Amniotic epithelial cell (primary cell): ENCODE data around the gene TYW3.

Source experiments
- DNase-seq: peaks from one replicate; pipeline ENCODE4 v3.0.0-alpha.2; 2010; ENCODE audit warnings: low read depth

Gene TYW3

GRCh38 chr1:74732960-74733603 lies at the start of gene TYW3, which contains the start of gene CRYZ:
Gene TYW3 (plus strand): TSS chr1:74733152. CDS start chr1:74733245, 93 bp downstream.
Gene CRYZ (minus strand): TSS chr1:74733050. CDS start chr1:74724821, 8,229 bp downstream.
- peak; percentile 91 for DNase-seq

DNA sequence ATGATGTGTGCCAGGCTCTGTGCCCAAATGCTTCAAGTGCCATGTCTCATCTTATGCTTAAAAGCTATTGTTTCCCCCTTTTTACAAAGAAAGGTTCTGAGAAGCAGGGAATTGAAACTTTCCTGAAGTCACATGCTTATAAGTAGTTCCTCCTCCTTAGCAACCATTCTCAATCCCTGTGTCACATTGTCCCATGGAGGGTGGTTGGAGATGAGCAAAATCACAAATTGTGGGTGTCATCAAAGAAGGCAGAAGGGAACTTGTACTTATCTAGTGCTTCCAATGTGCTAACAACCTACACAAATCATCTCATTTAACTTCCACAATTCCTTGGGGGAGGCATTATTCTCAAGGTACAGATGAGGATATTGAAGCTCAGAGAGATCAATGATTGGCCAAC lies 49.3 kb upstream of the TYW3 start:
- no peak for DNase-seq

DNA sequence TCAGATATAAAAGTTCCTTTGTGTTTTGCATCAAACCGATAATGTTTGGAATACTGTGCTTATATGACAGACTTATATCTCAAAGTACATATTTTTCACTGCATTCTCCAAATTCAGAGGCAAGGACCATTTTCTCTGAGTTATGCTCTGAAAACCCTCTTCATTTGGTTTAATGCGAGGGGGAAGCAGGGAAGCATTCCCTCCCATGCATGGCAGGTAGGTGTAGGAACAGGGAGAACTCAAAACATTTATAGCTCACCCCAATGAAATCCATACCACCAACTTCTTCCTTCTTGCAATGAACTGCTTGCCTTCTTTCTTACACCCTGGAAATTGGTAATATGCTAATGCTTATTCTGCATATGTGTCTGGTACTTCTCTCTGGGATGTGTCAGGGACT lies 48.7 kb upstream of the TYW3 start:
- no peak for DNase-seq

GRCh38 chr1:74686928-74687327 lies 46.0 kb upstream of the TYW3 start:
- DNase-seq: no peak

DNA sequence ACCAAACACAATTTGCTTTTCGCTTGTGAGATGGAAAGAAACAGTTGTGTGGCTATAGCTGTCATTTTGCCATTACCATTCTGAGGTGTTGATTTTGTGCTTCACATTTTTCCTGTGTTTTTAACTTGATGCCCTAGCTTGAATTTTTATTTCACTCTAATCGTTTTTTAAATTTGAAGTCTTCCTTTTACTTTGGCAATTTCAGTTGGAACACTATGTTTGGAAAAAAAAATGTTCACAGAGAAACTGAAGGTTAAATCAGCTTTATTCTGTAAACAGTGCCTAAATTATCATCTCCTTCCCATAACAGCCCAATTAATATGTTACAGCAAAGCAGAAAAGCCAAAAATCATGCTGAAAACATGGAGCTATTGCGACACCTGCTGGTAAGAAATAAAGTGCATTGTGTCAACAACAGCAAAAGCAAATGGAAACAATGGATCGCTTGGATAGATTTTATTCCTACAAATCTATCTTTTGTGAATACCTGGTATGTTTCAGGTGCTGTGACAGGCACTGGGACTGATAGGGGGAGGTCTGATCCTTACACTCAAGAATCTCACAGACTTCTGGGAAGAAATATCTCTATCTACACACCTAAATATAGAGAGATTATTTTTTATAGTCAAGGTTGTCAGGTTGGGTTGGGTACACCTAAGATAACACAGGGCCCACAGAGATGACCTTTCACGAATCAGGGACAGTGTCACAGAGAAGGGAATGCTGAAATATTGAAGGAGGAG lies 43.2 kb upstream of the TYW3 start:
- DNase-seq: peak; percentile 47

GRCh38 chr1:74690364-74690696 lies 42.6 kb upstream of the TYW3 start:
- DNase-seq: no peak

- DNase-seq: no peak
Observed at GRCh38 chr1:74690909-74691308, 42.0 kb upstream of the TYW3 start.

DNA sequence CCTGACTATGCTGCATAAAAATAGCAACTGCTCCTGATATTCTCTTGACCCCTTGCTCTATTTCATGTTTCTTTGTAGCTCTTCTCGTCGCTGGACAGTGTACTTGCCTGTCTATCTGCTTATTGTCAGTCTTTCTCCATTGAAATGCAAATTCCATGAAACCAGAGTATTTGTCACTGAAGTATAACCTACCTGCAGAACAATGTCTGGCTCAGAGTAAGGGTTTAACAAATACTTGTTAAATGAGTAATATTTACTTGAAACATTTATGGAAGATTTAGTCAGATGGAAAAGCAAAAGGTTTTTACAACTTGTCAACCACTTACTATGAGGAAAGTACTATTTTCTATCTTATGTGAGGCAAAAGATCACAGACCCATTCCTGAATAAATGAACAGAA lies 39.5 kb upstream of the TYW3 start:
- peak; percentile 81 for DNase-seq

GRCh38 chr1:74697832-74698231 lies 35.1 kb upstream of the TYW3 start:
- no peak for DNase-seq

GRCh38 chr1:74699331-74699730 lies 33.6 kb upstream of the TYW3 start:
- no peak for DNase-seq

- DNase-seq: no peak
Observed at GRCh38 chr1:74703386-74704182, 29.4 kb upstream of the TYW3 start.

DNA sequence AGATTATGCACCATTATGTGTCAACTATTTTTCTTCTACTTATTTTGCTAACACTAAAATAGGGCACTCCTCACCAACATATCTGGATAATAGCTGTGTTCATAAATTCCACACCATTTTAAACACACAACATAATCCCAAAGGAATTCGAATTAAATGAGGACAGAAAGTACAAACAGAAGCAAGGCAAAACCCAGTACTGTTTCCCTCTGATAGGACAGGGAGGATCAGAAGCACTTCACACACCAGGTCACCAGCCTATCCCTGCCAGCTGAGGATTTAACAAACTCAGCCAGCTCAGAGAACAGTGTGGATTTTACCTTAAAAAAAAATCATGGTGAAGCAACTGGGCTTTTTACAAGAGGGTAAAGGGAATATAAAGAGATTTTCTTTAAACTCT lies 20.1 kb upstream of the TYW3 start:
- DNase-seq: peak; percentile 69

DNA sequence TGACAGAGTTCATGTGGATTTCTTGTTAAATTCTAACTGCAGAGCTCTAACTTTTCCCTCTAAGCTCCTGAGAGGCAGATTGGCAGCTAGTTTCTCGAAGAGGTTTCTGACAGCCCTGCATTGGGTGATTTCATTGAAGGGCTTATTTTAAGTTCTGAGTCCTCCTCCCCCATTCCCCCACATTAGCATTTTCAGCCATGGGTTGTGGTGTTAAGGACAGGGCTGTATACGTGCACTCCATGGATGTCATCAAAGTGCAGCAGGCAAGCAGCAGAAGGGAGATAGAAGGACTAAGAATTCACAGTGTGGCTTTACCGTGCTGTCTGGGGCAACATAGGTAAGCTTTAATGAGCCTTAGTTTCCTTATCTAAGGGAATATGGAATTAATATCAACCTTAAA lies 19.1 kb upstream of the TYW3 start:
- DNase-seq: no peak

- DNase-seq: peak; percentile 68
Observed at GRCh38 chr1:74714429-74715235, 18.3 kb upstream of the TYW3 start.

- no peak for DNase-seq
Observed at GRCh38 chr1:74715236-74715502, 17.8 kb upstream of the TYW3 start.

DNA sequence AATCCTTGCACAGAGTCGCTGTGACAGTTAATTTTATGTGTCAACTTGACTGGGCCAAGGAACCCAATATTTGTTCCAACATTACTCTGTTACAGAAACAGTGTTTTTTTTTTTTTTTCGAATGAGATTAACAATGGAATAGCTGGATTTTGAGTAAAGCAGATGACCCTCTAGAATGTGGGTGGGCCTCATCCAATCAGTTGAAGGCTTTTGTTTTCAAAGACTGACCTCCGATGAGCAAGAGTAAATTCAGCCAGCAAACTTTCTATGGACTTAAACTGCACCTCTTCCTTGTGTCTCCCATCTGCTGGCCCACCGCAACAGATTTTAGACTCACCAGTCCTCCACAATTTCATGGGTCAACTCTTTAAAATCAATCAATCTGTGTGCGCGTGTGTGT lies 17.1 kb upstream of the TYW3 start:
- no peak for DNase-seq

DNA sequence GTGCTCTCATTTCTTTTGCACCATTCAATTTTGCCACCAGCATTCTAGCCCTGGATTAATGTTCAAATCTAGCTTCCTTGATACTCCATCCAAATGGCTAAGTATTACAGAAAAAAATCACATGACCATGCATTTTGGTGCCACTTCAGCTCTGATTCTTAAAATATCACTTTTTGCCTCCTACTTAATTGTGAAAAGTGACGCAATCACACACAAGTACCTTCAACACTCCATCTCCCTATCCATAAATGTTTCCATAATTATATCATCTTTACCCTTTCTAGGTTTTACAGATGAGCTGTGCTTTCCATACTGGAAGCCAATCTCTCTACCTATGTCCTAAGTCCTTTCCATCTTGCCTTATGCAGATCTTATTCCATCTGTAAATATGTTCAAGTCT lies 16.1 kb upstream of the TYW3 start:
- no peak for DNase-seq

DNA sequence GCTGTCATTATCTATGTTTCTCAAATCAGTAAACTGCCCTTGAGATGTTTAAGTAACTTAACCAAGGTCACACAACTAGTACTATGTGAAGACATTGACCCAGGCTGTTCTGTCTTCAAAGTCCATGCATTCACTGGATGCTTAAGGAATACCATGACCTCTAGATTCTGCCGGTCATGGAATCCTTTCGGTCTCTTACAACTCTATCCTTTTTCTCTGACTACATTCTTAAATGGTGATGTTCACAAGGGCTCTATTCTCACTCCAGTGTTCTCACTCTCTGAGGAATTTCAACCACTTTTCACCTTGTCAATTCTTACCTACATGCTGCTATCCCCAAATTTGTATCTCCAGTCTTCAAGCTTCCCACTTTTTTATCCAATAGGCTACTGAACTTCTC lies 15.3 kb upstream of the TYW3 start:
- DNase-seq: no peak

- DNase-seq: no peak
Observed at GRCh38 chr1:74726063-74726462, 6.9 kb upstream of the TYW3 start.

GRCh38 chr1:74728736-74729135 lies 4.2 kb upstream of the TYW3 start:
- no peak for DNase-seq

DNA sequence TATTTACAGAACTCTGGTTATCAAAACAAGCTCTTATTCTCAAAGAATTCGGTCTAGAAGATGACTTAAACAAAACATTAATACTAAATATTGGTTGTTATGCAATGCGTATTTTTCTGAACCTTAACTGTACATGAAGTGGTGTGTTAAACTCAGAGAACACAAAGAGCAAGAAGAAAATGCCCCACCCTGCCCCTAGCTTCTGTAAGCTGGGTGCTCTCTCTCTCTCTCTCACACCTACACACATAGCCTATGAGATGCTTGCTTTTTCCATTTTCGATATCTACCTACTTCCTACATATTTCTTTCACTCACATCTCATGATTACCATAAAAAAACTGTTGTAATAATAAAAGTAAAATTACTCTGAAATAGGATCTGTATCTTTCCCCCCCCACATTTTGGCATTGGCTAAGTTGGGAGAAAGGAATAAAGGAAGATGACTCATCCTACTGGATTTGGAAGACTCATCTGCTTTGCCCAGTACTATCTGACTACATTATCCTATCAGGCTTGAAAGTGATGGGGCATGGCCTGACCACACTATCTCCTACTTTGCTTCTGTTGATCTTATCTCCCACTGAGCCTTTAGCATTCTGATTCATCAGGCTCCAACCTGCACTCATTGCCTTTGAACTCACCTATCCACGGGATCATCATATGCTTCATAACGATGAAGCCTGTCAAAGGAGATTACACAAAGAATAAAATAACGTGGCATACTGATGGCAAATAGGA lies 3.0 kb upstream of the TYW3 start:
- peak; percentile 77 for DNase-seq
